C4-2B (cell line): ENCODE data around the gene CTTN.

ENCODE experiments used
- ZFX ChIP-seq: fragments of 450-650 bp; IDR thresholded peaks from 2 replicates; pipeline ENCODE4 v1.6.1; 2017
- TF ChIP-seq, protein P1 (sequence below): fragments of 450-650 bp; conservative IDR thresholded peaks from 2 replicates; pipeline ENCODE4 v1.5.1; 2017; ENCODE audit warnings: mild to moderate bottlenecking

DNA sequence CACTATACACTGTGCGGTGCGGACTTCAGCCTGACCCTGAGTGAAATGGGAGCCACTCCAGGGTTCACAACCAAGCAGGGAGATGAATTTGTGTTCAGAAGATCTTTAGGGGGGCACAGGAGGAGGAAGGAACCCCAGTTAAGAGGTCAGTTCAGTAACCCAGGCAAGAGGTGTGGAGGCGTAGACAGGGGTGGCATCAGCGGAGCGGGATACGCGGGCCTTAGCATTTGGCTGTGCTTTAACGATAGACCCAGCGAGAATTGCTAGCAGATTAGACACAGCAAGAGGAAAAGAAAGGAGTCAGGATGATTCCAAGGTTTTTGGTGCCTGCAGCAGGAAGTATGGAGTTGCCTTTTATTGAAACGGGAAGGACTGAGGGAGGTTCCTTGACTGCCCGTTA, 46.8 kb downstream of the CTTN start:
- no peak for TF ChIP-seq ZFX
- TF ChIP-seq, protein P1, sequence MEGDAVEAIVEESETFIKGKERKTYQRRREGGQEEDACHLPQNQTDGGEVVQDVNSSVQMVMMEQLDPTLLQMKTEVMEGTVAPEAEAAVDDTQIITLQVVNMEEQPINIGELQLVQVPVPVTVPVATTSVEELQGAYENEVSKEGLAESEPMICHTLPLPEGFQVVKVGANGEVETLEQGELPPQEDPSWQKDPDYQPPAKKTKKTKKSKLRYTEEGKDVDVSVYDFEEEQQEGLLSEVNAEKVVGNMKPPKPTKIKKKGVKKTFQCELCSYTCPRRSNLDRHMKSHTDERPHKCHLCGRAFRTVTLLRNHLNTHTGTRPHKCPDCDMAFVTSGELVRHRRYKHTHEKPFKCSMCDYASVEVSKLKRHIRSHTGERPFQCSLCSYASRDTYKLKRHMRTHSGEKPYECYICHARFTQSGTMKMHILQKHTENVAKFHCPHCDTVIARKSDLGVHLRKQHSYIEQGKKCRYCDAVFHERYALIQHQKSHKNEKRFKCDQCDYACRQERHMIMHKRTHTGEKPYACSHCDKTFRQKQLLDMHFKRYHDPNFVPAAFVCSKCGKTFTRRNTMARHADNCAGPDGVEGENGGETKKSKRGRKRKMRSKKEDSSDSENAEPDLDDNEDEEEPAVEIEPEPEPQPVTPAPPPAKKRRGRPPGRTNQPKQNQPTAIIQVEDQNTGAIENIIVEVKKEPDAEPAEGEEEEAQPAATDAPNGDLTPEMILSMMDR: no peak
